ENCODE data around the gene FAM9A.

Gene FAM9A

DNA sequence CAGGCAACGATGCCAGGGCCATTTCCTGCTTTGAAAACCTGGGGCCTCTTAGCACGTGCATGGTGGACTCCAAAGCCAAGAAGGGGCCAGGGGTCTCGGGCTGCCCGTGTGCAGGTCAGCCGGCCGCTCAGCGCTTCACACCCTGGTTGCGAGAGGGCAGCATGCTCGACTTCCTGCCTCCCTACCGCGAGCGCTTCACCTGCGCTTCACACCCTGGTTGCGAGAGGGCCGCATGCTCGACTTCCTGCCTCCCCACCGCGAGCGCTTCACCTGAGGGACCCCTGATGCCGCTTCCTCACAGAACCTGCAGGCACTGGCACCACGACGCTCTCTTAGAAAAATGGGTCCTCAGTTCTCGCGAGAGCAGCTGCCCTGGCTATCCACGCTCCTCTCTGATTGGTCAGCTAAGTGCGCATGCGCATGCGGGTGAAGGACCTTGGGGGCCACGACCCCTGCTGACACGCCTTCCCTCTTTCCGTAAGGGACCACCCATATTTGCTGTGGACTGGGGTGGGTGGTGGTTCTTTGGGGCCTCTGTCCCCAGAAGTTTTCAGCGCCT, at the start of gene FAM9A:
TSS of gene FAM9A (minus strand) at position 343 of the 559 bp plus-strand sequence. CDS start 1,212 bp downstream, outside the sequence.
- no peak within 1 kb of the TSS for H3K4me3 ChIP-seq (ENCODE audit: low read length)
- no peak for DNase-seq (ENCODE audit: low read depth)

DNA sequence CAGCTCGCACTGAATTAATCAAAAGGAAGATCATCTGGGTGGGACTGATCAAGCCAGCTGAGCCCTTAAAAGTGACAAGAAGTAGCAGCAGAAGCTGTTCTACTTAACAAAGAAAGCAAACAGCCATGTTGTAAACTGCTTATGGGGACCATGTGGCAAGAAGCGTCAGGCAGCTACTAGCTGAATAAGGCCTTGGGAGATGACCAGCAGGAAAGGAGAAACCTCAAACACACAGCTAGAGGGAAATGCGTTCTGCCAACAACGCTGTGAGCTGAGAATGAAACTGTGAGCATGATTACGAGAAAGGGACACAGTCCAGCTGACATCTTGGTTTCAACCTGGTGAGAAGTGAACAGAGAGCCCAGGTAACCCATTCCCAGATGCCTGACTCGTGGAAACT, 49.3 kb upstream of the FAM9A start:
- no peak for TF ChIP-seq CTCF (conservative IDR thresholded peaks at IDR 0.05; ENCODE audit: low read depth, low read length)
- DNase-seq (ENCODE audit: low read depth) = no peak
- H3K4me3 ChIP-seq (ENCODE audit: low read length) = no peak overlapping the region

More for the DNA sequence above, at the start of gene FAM9A:
- TF ChIP-seq CTCF (conservative IDR thresholded peaks at IDR 0.05; ENCODE audit: low read depth, low read length) = no peak

DNA sequence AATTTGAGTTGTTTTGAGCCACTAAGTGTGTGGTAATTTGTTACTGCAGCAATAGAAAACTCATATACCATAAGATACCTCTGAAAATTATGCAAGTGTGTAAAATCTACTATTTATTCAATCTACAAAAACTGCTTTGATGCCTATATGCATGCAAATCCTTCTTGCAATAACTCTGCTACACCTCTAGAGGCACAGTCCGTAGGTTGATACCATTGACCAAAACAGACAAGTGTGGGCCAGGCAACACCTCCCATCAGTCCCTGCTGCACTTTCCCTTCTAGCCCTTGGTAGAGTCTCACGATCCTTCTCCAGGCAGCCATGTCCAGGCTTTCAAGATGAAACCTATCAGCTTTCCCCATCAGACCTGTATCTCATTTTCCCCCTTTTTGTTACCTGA, 48.8 kb upstream of the FAM9A start:
- H3K4me3 ChIP-seq (ENCODE audit: low read length) = no peak overlapping the region
- no peak for DNase-seq (ENCODE audit: low read depth)
- peak; percentile 27 for TF ChIP-seq CTCF (conservative IDR thresholded peaks at IDR 0.05; ENCODE audit: low read depth, low read length)

GRCh38 chrX:8849458-8849857, 48.3 kb upstream of the FAM9A start:
- DNase-seq (ENCODE audit: low read depth) = no peak
- no peak for TF ChIP-seq CTCF (conservative IDR thresholded peaks at IDR 0.05; ENCODE audit: low read depth, low read length)
- no peak overlapping the region for H3K4me3 ChIP-seq (ENCODE audit: low read length)

DNA sequence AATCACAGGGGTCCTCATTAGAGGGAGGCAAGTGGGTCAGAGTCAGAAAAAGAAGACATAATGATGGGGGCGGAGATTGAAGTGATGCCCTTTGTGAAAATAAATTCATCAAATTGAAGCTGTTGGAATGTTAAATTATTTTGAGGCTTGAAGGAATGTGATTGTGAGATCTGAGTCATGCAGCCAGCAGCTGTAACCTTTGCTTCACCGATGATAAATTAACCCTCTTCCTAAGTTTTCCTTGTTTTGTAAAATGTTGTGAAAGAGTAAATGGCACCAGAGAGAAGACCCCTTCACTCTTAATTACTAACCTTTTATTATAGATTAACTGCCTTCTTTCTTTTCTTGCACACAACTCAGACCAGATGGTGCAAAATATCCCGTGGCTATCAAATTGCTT, 47.7 kb upstream of the FAM9A start:
- no peak overlapping the region for H3K4me3 ChIP-seq (ENCODE audit: low read length)
- TF ChIP-seq CTCF (conservative IDR thresholded peaks at IDR 0.05; ENCODE audit: low read depth, low read length) = no peak
- no peak for DNase-seq (ENCODE audit: low read depth)

DNA sequence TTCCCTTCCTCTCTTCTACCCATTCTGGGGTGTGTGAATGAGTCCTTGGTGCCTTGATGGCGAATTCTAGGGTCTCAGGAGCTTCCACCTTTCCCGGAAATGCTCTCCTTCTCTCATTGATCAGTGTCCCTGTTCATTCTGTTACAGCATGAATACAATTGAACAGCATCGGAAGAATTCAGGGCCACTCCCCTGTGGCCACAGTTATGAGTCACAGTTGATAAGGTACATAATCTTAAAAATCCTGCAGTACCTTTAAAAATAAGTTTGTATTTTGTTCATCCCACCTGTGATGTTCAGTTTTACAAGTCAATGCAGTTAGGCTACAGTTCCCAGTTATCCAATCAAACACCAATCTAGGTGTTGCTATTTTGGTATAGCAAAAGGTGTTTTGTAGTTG, 47.3 kb upstream of the FAM9A start:
- DNase-seq (ENCODE audit: low read depth) = no peak
- H3K4me3 ChIP-seq (ENCODE audit: low read length) = no peak overlapping the region
- no peak for TF ChIP-seq CTCF (conservative IDR thresholded peaks at IDR 0.05; ENCODE audit: low read depth, low read length)

DNA sequence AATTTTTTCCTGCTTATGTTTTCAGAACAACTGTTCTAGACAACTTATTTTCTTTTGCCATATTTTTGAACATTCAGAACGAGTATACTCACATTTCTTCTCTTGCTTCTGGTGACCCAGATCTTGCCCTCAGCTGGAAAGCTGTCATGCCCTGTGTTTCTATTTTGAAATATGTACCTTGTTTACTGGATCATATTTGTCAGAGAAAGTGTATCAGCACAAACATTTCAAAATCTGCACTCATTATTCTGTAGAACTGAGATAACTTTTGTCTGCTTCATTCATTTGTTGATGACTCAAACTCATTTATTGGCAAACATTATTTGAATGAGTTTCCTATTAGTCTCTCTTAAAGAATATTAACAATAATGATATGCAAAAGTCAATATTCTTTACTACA, 46.2 kb upstream of the FAM9A start:
- no peak overlapping the region for H3K4me3 ChIP-seq (ENCODE audit: low read length)
- TF ChIP-seq CTCF (conservative IDR thresholded peaks at IDR 0.05; ENCODE audit: low read depth, low read length) = no peak
- no peak for DNase-seq (ENCODE audit: low read depth)
